Body of pancreas (tissue), 4 donors: Measurements from ENCODE around the gene TAF3. TPM values are rescaled to one million over a fixed set of nuclear protein-coding genes. Genes with fewer than 3 reads are reported as not detected.

Experiments used
- ATAC-seq: fragments of 150-250 bp; one replicate; pipeline ENCODE4 v1.9.1; 2016
- DNase-seq, 4 donors: peaks; one replicate each; pipeline ENCODE4 v3.0.0-alpha.2; 2019
- H3K27ac ChIP-seq, 4 donors: fragments of 200-600 bp; sonication (generic); 1 replicate in 3 of 4; 2 replicates in 1 of 4; pipeline versions ENCODE4 v1.5.1 to v1.6.1; 2016 to 2019; ENCODE audit warnings: mild to moderate bottlenecking in 1 of 4, mixed read lengths in 1 of 4, moderate library complexity in 1 of 4
- H3K27me3 ChIP-seq, 2 donors: fragments of 200-600 bp; sonication (generic); one replicate each; pipeline ENCODE4 v1.6.0; 2016; ENCODE audit warnings: mild to moderate bottlenecking in 1 of 2
- H3K36me3 ChIP-seq, 2 donors: fragments of 200-600 bp; sonication (generic); replicated peaks in 1 of 2; 2 replicates each; pipeline ENCODE4 v1.5.1; 2016; ENCODE audit warnings: low read depth in 2 of 2; ENCODE audit not compliant: insufficient read depth in 1 of 2
- H3K4me1 ChIP-seq: fragments of 200-600 bp; sonication (generic); one replicate; pipeline ENCODE4 v1.6.0; 2016
- H3K4me3 ChIP-seq, 2 donors: fragments of 200-600 bp; sonication (generic); 1 replicate in 1 of 2; 2 replicates in 1 of 2; pipeline ENCODE4 v1.5.1; 2016 to 2019
- H3K9me3 ChIP-seq, 3 donors: fragments of 200-600 bp; sonication (generic); 1 replicate in 2 of 3; 2 replicates in 1 of 3; pipeline ENCODE4 v1.5.1; 2016
- CTCF ChIP-seq, 7 experiments: fragments of 450-650 bp in 4 of 7; fragments of 200-600 bp in 3 of 7; sonication (generic) in 3 of 7; IDR thresholded peaks; one replicate each; pipeline ENCODE4 v1.5.1; 2016 to 2019; ENCODE audit warnings: antibody characterized with exemption in 7 of 7
- POLR2A ChIP-seq, 3 donors: fragments of 450-650 bp; IDR thresholded peaks; one replicate each; pipeline ENCODE4 v1.6.1; 2016; ENCODE audit warnings: antibody characterized with exemption in 3 of 3, mild to moderate bottlenecking in 2 of 3
- WGBS, 2 donors: methylation state at CpG; one replicate each; pipeline ENCODE4 v1.1.5; 2017; 5-methylcytosine and 5-hydroxymethylcytosine counted together
- intact Hi-C: fragments of 100-400 bp; cut with DNase I; formaldehyde crosslinking; loops from one replicate; pipeline ENCODE4 v1.15.1; 2023
- total RNA-seq, 2 donors: library from RNA; depleted of rRNA; stranded (reverse); fragments of >200 nt; gene quantifications; one replicate each; pipeline ENCODE4 v1.1.0, GENCODE V29; 2016

The TAF3 gene
- total RNA-seq, 2 donors from 2014 or later, result 6.0 to 12.9 TPM

GRCh38 chr10:7876541-7877127 is 58.3 kb downstream of the TAF3 start:
- no peak for DNase-seq
- intact Hi-C loops, result loop anchor here (10.0 kb wide), 1 partner anchor 1338 kb away; no protein-coding TSS in a partner anchor
- no peak overlapping the region for H3K27ac ChIP-seq
- TF ChIP-seq POLR2A (IDR thresholded peaks at IDR 0.05) (no peak), CTCF (IDR thresholded peaks at IDR 0.05) (no peak)
- H3K9me3 ChIP-seq, result peaks cover 0 to 4% (median 0%) of the 10 kb centered on the region in 3 donors
- whole genome bisulfite sequencing, 2 donors, result 25 to 52% methylated on average over 4 of the region's 4 CpGs
- no peaks in the 10 kb centered on the region for H3K36me3 ChIP-seq
- H3K4me1 ChIP-seq, result peaks cover 23% of the 10 kb centered on the region
- no peak for ATAC-seq
- no peak overlapping the region for H3K4me3 ChIP-seq
- H3K27me3 ChIP-seq, result no peaks in the 10 kb centered on the region

GRCh38 chr10:7881119-7881518 is 62.8 kb downstream of the TAF3 start:
- DNase-seq (no peak), ATAC-seq (no peak)
- peaks cover 5% of the 10 kb centered on the region for H3K4me1 ChIP-seq
- intact Hi-C loops, result no loop called here
- H3K36me3 ChIP-seq, result no peaks in the 10 kb centered on the region
- no peak for TF ChIP-seq CTCF (IDR thresholded peaks at IDR 0.05)
- no peak for TF ChIP-seq POLR2A (IDR thresholded peaks at IDR 0.05)
- peaks cover 0 to 4% (median 0%) of the 10 kb centered on the region in 3 donors for H3K9me3 ChIP-seq
- H3K27me3 ChIP-seq, result no peaks in the 10 kb centered on the region
- WGBS, 2 donors, result 93 to 95% methylated on average over 3 of the region's 3 CpGs
- H3K4me3 ChIP-seq, result no peak overlapping the region
- no peak overlapping the region for H3K27ac ChIP-seq

GRCh38 chr10:7886056-7886455 is 67.8 kb downstream of the TAF3 start:
- Histone ChIP-seq H3K36me3 (no peaks in the 10 kb centered on the region), H3K4me3 (no peak overlapping the region), H3K27ac (no peak overlapping the region), H3K9me3 (no peaks in the 10 kb centered on the region), H3K27me3 (no peaks in the 10 kb centered on the region), H3K4me1 (peaks cover 6% of the 10 kb centered on the region)
- no peak for DNase-seq
- WGBS, 2 donors, result 79 to 81% methylated on average over 2 of the region's 2 CpGs
- ATAC-seq, result no peak
- no peak for TF ChIP-seq CTCF (IDR thresholded peaks at IDR 0.05)
- TF ChIP-seq POLR2A (IDR thresholded peaks at IDR 0.05), result no peak
- intact Hi-C loops, result no loop called here

GRCh38 chr10:7887174-7887816 is 69.0 kb downstream of the TAF3 start:
- H3K27me3 ChIP-seq, result no peaks in the 10 kb centered on the region
- 74 to 80% methylated on average over 8 of the region's 8 CpGs for WGBS, 2 donors
- ATAC-seq (no peak), DNase-seq (no peak)
- intact Hi-C loops, result no loop called here
- H3K9me3 ChIP-seq, result no peaks in the 10 kb centered on the region
- TF ChIP-seq POLR2A (IDR thresholded peaks at IDR 0.05), result no peak
- no peak overlapping the region for H3K27ac ChIP-seq
- H3K4me1 ChIP-seq, result peaks cover 6% of the 10 kb centered on the region
- H3K36me3 ChIP-seq, result no peaks in the 10 kb centered on the region
- H3K4me3 ChIP-seq, result no peak overlapping the region

GRCh38 chr10:7889947-7890542 is 71.7 kb downstream of the TAF3 start:
- DNase-seq (no peak), ATAC-seq (no peak)
- Histone ChIP-seq H3K27me3 (no peaks in the 10 kb centered on the region), H3K27ac (no peak overlapping the region), H3K36me3 (no peaks in the 10 kb centered on the region), H3K4me3 (no peak overlapping the region), H3K9me3 (no peaks in the 10 kb centered on the region), H3K4me1 (peaks cover 6% of the 10 kb centered on the region)
- WGBS, 2 donors, result 81 to 95% methylated on average over 5 of the region's 5 CpGs
- intact Hi-C loops, result no loop called here
- TF ChIP-seq CTCF (IDR thresholded peaks at IDR 0.05), result no peak
- TF ChIP-seq POLR2A (IDR thresholded peaks at IDR 0.05), result no peak
